ENCODE results near the gene LCLAT1. TPM values are rescaled to one million over a fixed set of nuclear protein-coding genes. Genes with fewer than 3 reads are reported as not detected.
A peak's percentile ranks its signal among the peaks of the same experiment; 100 is the strongest.

LCLAT1 gene
- total RNA-seq, 1 experiment from 2014 or later: 32.9 TPM

DNA sequence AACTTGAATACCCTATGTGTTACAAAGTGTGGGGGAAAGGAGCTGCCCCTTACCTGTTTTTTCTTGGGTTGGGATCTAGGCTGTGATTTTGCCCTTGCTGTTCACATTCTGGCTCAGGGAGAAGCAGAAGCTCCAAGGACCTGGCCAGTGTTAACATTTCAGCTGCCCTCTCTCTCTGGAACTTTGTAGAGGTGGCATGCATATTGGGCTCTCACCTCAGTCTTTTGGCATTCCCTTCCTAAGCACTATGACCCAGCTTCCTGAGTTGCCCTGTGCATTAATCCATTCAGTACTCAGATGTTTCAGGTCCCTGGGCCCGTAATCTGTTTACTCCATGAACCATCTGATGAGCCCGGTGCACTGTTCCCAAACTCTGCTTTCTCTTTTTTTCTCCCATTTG is 12.1 kb downstream of the LCLAT1 start:
- Histone ChIP-seq H2AFZ (ENCODE audit: low read length) (no peak overlapping the region), H3T11ph (ENCODE audit: low read length) (no peak overlapping the region), H3K27ac (ENCODE audit: insufficient read length, low read depth, low read length) (no peak overlapping the region), H4K5ac (ENCODE audit: insufficient read length, low read depth, low read length) (no peak overlapping the region), H2BK12ac (ENCODE audit: insufficient read length, low read depth, low read length) (peak overlapping the region; percentile 50), H3K4me1 (ENCODE audit: insufficient read depth, low read length) (peaks cover 15% of the 10 kb centered on the region), H3K23ac (ENCODE audit: insufficient read length, low read depth, low read length) (no peak overlapping the region), H4K8ac (replicated peaks; ENCODE audit: insufficient read length, low read depth, low read length) (no peak overlapping the region), H3K14ac (ENCODE audit: insufficient read depth, low read length) (no peak overlapping the region), H3K56ac (ENCODE audit: insufficient read length, low read depth, low read length) (no peak overlapping the region), H2AK5ac (ENCODE audit: insufficient read length, low read length) (no peak overlapping the region), H3K79me1 (ENCODE audit: insufficient read depth, low read depth, low read length, poor library complexity, severe bottlenecking) (peaks cover 9% of the 10 kb centered on the region), H3K4me2 (ENCODE audit: insufficient read depth, insufficient read length, low read length) (no peak overlapping the region), H3K18ac (ENCODE audit: insufficient read length, low read depth, low read length) (no peak overlapping the region), H2BK15ac (ENCODE audit: low read depth, low read length) (no peak overlapping the region), H2BK20ac (ENCODE audit: low read depth, low read length, poor library complexity, severe bottlenecking) (no peak overlapping the region), H2BK5ac (ENCODE audit: insufficient read length, low read length) (no peak overlapping the region), H3K9me3 (ENCODE audit: control insufficient read depth, low read depth, low read length) (no peaks in the 10 kb centered on the region), H4K91ac (ENCODE audit: insufficient read length, low read depth, low read length) (no peak overlapping the region), H3K4ac (ENCODE audit: low read depth, low read length) (no peak overlapping the region), H3K9ac (ENCODE audit: extremely low read depth, insufficient read length, low read length) (no peak overlapping the region), H3K23me2 (ENCODE audit: insufficient read length, low read depth, low read length, poor library complexity, severe bottlenecking) (no peaks in the 10 kb centered on the region), H3K27me3 (ENCODE audit: insufficient read depth, low read length) (no peaks in the 10 kb centered on the region), H2BK120ac (ENCODE audit: low read depth, low read length, poor library complexity, severe bottlenecking) (no peak overlapping the region), H3K79me2 (ENCODE audit: insufficient read depth, low read length) (peaks cover 3% of the 10 kb centered on the region; the same call in 1 of the 2 replicates), H4K20me1 (ENCODE audit: control insufficient read depth, insufficient read depth, insufficient read length) (no peaks in the 10 kb centered on the region)
- peaks cover 6 to 7% of the 10 kb centered on the region in 2 experiments; a peak in 4 of 5 replicates for H3K9me3 Mint-ChIP-seq
- H3K4me1 Mint-ChIP-seq: peaks cover 52 to 59% of the 10 kb centered on the region in 2 experiments
- H3K4me3 Mint-ChIP-seq: no peak overlapping the region
- no peak for DNase-seq
- peaks cover 6 to 15% (median 10%) of the 10 kb centered on the region in 3 experiments for H3K36me3 Mint-ChIP-seq (ENCODE audit: insufficient read depth in 1 of 3, low read depth in 3 of 3)
- no peak overlapping the region for H3K27ac Mint-ChIP-seq
- WGBS (ENCODE audit: extremely low coverage, insufficient read length, low lambda C conversion rate): no CpG with 5 or more reads among the region's 2 CpGs
- H3K27me3 Mint-ChIP-seq (ENCODE audit: low read depth): no peaks in the 10 kb centered on the region
- TF ChIP-seq CTCF (conservative IDR thresholded peaks at IDR 0.05): no peak

Data from H9 (cell line).